HL-60/S4 treated with phorbol 12-myristate 13-acetate at 8.2 ng/mL for 4 days and 3 days (cell line): ENCODE data around the gene MARCHF10.

Experiments used
- in situ Hi-C: fragments of 300-500 bp; cut with MboI; formaldehyde crosslinking; loops from 2 replicates; pipeline ENCODE4 v1.15.0; 2022; ENCODE audit warnings: low sequenced_read_pairs

MARCHF10 gene

GRCh38 chr17:62822080-62822904 lies 14.2 kb upstream of the MARCHF10 start:
- in situ Hi-C loops = no loop called here

DNA sequence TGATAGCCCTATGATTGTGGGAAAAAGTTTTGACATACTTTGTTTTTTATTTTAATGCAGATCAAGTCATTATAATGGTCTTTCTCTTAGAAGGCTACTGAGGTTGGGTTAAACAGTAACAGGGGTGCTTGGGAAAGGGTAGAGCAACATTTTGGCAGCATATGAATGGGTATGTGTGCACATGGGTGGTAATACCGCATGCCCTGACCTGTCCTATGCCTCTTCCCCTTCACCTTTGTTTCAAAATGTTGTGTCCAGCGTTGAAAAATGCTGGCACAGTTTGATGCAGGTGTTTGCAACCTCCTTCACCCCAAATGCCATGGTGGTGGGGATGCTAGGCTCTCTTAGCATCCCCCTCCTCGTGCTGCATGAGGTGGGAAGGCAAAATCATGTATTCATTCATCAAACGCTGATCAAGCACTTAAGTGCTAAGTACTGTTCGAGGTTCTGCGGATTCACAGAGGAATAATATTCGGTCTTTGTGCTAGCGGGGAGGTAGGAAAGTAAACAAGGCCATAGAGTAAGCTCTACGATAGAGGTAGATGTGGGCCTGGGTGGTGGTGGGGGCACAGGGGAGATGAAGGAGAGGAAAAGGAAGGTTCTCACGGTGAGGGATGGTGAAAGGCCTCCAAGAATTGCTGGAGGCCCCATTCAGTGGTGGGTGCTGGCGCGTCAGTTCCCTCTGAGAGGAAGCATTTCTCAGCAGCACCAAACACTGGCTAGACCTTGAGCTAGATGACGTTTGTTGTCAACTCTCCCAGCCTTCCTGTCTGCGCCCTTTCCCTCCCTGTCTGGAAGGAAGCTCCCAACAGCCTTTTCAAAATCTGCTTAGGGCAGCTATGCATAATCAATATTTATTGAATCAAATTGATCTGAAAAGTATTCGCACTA lies 13.3 kb upstream of the MARCHF10 start:
- in situ Hi-C loops = no loop called here

GRCh38 chr17:62819511-62820221 lies 11.6 kb upstream of the MARCHF10 start:
- in situ Hi-C loops = no loop called here

GRCh38 chr17:62818526-62818925 lies 10.4 kb upstream of the MARCHF10 start:
- in situ Hi-C loops = no loop called here

DNA sequence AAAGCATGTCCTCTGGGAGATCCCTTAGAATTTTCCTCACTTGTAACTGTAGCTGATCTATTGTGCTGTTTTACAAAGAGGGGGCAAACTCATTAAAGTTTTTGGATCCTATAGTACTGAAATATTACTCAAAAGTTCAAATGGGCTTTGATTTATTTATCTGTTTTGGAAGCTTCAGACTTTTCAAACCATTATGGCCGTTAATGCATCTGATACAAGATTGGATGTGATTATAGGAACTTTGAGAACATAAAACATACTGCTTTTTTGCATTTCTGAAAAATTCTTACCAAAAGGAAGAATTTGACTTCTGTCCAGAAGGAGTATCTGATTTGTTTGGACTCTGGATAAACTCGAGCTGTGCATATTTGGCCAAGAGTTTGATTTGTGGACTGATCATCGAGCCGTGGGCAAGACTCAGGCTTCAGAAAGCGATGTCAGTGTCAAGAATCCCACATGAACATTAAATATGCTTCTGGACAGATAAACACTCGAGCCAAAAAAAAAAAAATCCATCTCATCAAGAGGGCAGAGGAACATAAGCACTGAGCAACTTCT lies 8.2 kb upstream of the MARCHF10 start:
- in situ Hi-C loops = no loop called here

- in situ Hi-C loops = no loop called here
Observed at GRCh38 chr17:62809656-62810055, 1.5 kb upstream of the MARCHF10 start.

GRCh38 chr17:62808576-62808970 lies 459 bp upstream of the MARCHF10 start:
- in situ Hi-C loops = no loop called here

- in situ Hi-C loops = no loop called here
Observed at GRCh38 chr17:62805234-62805633, 2.9 kb downstream of the MARCHF10 start.

DNA sequence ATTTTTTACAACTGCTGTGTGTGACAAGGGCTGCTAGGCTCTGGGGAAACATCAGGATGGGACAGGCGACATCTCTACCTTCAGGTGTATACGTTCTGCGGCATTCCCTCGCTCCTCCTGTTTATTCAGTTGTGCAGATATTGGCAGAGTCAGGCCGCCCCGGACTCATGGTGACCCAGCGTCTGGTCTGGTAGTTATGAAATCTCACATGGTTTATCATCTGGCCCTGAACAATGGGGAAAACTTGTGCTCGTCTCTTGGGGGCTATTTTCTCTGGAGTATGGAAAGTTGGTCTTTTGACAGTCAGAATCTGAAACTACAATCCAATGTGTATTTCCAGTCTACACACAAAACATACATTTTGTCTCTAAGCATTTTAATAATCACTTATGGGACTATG lies 3.3 kb downstream of the MARCHF10 start:
- in situ Hi-C loops = no loop called here

- in situ Hi-C loops = no loop called here
Observed at GRCh38 chr17:62804025-62804424, 4.1 kb downstream of the MARCHF10 start.

GRCh38 chr17:62802561-62803205 lies 5.4 kb downstream of the MARCHF10 start:
- in situ Hi-C loops = no loop called here

DNA sequence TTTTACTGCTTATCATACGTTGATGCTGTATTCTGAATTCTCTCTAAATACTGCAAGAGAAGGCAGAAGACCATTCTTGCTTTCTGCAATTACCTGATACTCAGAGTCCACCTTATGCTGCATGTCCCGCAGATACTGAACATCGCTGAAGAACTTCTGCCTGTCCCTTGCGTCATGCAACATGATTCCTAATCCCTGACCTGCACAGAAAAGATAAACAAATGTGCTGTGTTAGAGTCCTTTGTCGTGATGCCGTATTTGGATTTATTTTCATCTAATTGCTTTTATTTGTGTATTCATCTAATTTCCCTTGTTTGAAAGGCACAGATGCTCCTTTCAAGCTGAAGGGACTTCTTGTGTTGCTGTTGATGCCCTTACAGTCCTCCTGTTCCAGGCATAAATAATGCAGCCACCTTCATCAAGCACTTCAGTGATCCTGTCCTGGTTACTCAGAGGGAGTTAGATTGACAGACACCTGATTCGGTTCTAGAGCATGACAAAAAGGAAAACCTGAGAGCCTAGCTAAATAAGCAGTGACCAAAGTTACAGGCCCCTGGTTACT lies 6.5 kb downstream of the MARCHF10 start:
- in situ Hi-C loops = no loop called here

- in situ Hi-C loops = no loop called here
Observed at GRCh38 chr17:62800585-62800984, 7.5 kb downstream of the MARCHF10 start.

DNA sequence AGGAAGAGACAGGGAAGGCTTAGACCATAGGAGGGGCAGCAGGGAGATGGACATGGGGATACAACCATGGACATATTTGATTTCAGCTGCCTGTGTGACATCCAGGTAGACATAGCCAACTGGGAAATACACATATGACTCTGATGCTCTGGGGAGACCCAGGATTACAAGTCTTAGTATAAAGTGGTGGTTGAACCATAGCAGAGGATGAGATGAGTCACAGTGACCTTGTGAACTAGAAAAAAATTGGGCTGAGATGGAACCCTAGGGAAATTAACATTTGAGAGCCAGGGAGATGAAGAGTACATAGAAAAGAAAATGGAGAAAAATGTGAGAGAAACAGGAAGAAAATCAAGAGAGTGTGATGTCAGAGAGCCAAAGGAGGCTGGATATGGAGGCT lies 10.2 kb downstream of the MARCHF10 start:
- in situ Hi-C loops = no loop called here

GRCh38 chr17:62796291-62796690 lies 11.8 kb downstream of the MARCHF10 start:
- in situ Hi-C loops = no loop called here

GRCh38 chr17:62794666-62794971 lies 13.5 kb downstream of the MARCHF10 start:
- in situ Hi-C loops = no loop called here

GRCh38 chr17:62793919-62794665 lies 14.0 kb downstream of the MARCHF10 start:
- in situ Hi-C loops = no loop called here

DNA sequence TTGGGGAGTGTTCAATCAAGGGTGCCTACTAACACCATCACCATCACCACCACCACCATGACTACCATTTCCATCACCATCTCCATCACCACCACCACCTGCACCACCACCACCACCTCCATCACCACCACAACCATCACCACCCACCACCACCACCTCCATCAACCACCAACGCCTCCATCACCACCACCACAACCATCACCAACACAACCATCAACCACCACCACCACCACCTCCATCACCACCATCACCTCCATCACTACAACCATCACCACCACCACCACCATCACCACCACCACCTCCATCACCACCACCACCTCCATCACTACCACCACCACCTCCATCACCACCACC lies 15.7 kb downstream of the MARCHF10 start:
- in situ Hi-C loops = no loop called here

- in situ Hi-C loops = no loop called here
Observed at GRCh38 chr17:62791767-62792446, 16.2 kb downstream of the MARCHF10 start.
